Measurements from ENCODE around the gene ANKRD31. TPM values are rescaled to one million over a fixed set of nuclear protein-coding genes. Genes with fewer than 3 reads are reported as not detected.
A peak's percentile ranks its signal among the peaks of the same experiment; 100 is the strongest.

Gene ANKRD31, protein sequence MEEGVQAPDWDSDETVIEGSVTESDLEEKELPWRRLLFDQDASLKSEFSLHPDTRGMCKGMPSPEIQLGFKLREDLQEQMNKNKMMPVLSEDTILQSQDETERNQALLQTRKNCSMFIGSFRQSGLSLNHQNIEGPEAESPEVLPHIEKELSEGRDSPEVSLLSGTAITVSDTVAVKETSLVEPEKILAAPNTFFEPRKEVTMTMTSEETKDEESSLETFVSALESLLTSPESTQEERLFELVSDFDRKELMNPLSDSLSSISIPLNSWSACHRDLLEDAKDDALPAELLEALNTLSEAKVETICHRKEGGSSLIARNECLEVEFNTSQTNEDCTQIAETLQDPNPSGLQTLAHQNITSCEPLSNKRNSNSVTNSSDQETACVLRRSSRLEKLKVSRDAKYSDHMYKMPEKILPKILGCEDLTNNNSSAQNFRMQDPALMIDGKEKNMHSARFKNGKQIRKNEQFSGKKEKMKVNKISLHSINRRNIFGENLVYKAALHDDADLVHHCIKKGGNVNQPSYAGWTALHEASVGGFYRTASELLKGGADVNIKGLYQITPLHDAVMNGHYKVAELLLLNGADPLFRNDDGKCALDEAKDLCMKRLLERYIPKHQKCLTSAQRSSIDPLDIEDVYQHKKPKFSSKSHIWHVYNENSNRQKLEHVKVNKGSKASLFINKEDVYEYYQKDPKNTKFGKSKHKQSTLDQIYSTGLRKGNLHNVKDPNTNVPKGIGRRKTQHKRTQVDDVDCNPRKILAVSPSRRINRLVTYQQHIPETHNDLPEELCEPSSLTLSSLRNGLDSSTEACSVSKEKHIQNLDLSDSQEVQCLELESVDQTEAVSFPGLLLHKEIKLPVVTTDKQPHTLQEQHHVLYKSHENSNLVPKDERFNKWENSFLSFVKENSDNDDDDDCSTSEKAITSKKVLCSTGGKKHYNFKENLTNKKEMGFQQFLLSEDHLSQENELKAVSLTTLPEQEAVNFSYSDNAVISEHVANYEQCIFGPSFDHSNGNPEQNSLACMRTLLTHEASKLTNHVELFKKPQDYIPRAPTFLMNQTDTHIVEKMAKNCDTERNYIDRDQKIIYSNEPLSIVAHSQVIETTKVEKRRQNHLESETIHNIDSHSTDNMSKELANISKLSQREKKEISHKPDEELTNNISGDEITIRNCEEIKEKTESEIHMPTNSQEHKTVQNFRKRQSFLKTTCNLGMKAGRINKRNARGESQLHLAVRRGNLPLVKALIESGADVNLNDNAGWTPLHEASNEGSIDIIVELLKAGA (N-terminal part only)
- polyA plus RNA-seq (2013, experiment 1 of 4): 0.28 TPM
- 0.25 TPM for polyA plus RNA-seq (2013, experiment 2 of 4)
- polyA plus RNA-seq (2013, experiment 3 of 4): 0.32 TPM
- 0.16 TPM for polyA plus RNA-seq (2013, experiment 4 of 4)

DNA sequence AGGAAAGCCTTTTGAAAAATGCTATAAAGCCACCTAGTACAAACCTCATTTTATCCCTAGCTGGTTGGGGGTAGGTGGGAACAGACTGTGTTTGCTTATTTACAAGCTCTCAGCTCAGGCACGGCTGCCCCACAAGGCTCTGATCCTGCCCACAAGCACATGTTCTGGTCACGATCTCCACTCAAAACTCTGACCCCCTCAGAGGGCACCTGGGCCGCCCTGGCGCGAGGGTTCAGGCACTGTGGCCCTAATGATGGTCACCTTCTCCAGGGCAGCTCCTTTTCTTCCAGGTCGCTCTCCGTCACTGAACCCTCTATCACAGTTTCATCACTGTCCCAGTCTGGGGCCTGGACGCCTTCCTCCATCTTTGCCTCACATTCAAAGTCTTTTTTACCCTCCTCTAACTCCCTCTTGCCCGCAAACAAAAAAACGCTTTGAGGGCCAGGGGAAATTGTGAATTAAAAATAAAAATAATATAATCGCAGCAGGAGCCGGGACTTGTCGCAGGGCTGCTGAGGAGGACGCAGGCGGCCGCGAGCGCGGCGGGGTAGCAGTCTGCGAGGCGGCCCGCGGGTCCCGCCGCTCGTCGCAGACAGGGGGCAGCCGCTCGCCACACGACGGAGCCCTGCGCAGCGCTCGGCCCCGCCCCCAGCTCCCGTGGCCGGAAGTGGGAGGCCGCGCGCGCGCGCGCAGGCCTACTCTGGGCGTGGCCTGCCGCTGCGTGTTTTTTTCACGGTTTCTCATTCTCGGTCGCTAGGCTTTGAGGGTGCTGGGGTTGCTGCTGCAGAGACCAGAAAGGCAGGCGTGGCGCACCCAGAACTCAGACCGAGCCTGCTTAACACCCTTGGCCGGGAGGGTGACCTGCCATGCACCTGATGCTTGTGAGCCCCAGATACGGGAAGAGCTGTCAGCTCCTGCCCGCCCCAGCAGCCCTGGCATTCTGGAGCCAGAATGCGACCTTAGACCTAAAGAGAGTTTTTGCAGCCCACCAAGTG is at the start of gene ANKRD31:
Gene ANKRD31 (minus strand): TSS at position 557 of the 995 bp plus-strand sequence. CDS start 192 bp downstream, at position 365.
- Histone ChIP-seq H3K36me3 (ENCODE audit: control insufficient read depth, insufficient read depth, low read length) (no peaks in the 10 kb centered on the region), H3K4me1 (ENCODE audit: control insufficient read depth, insufficient read depth, low read length) (no peaks in the 10 kb centered on the region), H3K27ac (ENCODE audit: insufficient read depth, low read depth, low read length, poor library complexity, severe bottlenecking) (no peak within 1 kb of the TSS), H3K9me3 (ENCODE audit: control insufficient read depth, low read length) (no peaks in the 10 kb centered on the region), H3K4me3 (ENCODE audit: insufficient read depth, low read depth, low read length) (peak within 1 kb of the TSS; percentile 54), H3K27me3 (ENCODE audit: control insufficient read depth, insufficient read depth, low read length, poor library complexity, severe bottlenecking) (no peaks in the 10 kb centered on the region)
- WGBS, 2 experiments: 12 to 14% methylated on average over 56 to 57 of the region's 58 CpGs

DNA sequence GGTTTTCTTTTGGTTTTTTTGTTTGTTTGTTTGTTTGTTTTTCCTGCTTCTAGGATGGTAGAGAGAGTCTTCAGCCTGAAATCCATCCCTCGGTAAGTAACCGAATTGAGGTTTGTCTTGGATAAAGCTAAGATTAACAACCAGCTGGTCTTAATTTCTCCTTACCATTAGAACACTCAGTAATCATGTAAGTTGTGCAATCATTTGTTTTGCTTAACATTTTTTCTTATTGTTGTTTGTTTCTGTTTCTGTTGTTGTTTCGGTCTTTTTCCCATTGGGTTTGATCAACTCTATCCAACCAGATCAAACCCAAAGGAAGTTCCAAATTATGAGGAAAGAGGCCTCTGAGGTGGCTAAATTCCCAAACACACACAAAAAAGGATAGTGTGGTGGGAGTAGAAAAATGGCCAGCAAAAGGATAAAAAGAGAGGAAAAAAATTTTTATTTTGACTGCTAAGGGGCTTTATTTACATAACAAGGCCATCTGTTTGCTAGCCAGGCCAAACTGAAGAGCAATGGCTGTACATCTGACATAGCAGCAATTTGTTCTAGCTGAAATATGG is 49.6 kb upstream of the ANKRD31 start:
- Histone ChIP-seq H3K4me1 (ENCODE audit: control insufficient read depth, insufficient read depth, low read length) (no peaks in the 10 kb centered on the region), H3K27ac (ENCODE audit: insufficient read depth, low read depth, low read length, poor library complexity, severe bottlenecking) (no peak overlapping the region), H3K9me3 (ENCODE audit: control insufficient read depth, low read length) (no peaks in the 10 kb centered on the region), H3K36me3 (ENCODE audit: control insufficient read depth, insufficient read depth, low read length) (no peaks in the 10 kb centered on the region), H3K27me3 (ENCODE audit: control insufficient read depth, insufficient read depth, low read length, poor library complexity, severe bottlenecking) (no peaks in the 10 kb centered on the region), H3K4me3 (ENCODE audit: insufficient read depth, low read depth, low read length) (no peak overlapping the region)
- WGBS, 2 experiments: 97% methylated on average over 2 of the region's 3 CpGs; no CpG with 5 or more reads in 1 of the 2 experiments

DNA sequence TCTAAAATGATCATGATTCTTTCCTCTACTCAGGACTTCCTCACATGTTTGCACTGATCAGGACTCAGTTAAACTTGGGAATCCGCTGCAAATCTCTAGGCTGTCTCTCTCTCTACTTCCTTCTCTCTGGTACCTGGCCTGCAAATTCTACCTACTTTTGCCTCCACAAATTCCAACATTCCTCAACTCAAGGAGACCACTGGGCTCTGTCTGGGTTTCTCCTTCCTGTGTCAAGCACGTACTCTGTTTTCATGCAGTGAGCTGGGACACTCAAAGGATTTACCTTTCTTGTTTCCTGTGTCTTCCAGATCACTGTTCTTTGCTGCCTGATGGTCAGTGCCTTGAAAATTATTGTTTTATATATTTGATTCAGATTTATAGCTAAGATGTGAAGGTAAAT is 45.9 kb upstream of the ANKRD31 start:
- Histone ChIP-seq H3K27me3 (ENCODE audit: control insufficient read depth, insufficient read depth, low read length, poor library complexity, severe bottlenecking) (no peaks in the 10 kb centered on the region), H3K9me3 (ENCODE audit: control insufficient read depth, low read length) (no peaks in the 10 kb centered on the region), H3K4me3 (ENCODE audit: insufficient read depth, low read depth, low read length) (no peak overlapping the region), H3K27ac (ENCODE audit: insufficient read depth, low read depth, low read length, poor library complexity, severe bottlenecking) (no peak overlapping the region), H3K36me3 (ENCODE audit: control insufficient read depth, insufficient read depth, low read length) (no peaks in the 10 kb centered on the region), H3K4me1 (ENCODE audit: control insufficient read depth, insufficient read depth, low read length) (no peaks in the 10 kb centered on the region)
- WGBS, 2 experiments: 87 to 93% methylated on average over 2 of the region's 2 CpGs

DNA sequence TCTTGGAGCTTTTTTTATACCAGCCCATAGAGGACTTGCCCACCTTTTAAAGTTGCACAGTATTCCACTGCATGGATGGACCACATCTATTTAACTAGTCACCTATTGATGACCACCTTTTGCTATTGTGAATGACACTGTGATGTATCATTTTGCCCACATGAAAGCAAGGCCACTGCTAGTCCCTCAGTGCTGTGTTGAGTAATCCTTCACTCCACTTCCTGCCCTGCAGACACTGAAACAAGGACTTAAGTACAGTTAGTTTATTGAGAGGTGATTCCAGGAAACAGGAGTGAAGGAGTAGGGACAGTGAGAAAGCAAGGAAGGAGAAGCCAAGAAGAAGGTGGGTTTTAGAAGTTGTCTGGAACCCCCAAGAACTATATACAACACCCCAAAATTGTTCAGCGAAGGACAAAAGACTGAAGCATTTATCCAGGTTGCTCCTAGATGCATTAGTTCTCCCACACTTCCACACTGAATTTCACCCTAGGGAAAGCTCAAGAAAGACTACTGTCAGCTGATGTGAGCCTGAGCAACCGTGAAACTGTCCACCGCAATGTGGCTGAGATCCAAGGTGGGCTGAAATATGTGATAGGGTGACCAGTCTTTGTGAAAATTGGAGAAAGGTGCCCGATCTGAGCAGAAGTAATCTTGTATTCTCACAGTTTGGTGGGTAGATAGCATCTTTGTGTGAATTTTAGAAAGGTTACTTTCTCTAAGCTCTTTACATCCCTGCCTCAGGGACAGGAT is 45.2 kb upstream of the ANKRD31 start:
- H3K36me3 ChIP-seq (ENCODE audit: control insufficient read depth, insufficient read depth, low read length): no peaks in the 10 kb centered on the region
- no peaks in the 10 kb centered on the region for H3K27me3 ChIP-seq (ENCODE audit: control insufficient read depth, insufficient read depth, low read length, poor library complexity, severe bottlenecking)
- no peak overlapping the region for H3K4me3 ChIP-seq (ENCODE audit: insufficient read depth, low read depth, low read length)
- H3K27ac ChIP-seq (ENCODE audit: insufficient read depth, low read depth, low read length, poor library complexity, severe bottlenecking): no peak overlapping the region
- H3K9me3 ChIP-seq (ENCODE audit: control insufficient read depth, low read length): no peaks in the 10 kb centered on the region
- H3K4me1 ChIP-seq (ENCODE audit: control insufficient read depth, insufficient read depth, low read length): no peaks in the 10 kb centered on the region
- WGBS, 2 experiments: 93 to 95% methylated on average over 4 of the region's 4 CpGs

DNA sequence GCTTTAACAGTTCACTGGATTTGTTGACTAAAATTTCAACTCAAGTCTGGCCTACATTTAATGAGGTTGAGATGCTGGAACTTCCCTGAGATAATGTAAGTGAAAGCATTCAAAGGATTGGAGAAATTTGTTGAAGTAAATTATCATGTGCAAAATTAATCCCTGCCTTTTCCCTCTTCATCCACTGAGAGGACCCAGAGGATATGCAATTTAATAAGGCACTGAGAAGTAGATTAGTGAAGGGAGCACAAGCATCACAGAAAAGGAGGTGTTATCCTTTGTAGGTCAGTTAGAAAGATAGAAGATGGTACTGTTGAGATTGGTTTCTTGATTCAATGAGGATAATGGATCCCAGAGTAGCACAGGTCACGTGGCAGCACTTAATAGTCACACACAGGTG is 42.6 kb upstream of the ANKRD31 start:
- Histone ChIP-seq H3K36me3 (ENCODE audit: control insufficient read depth, insufficient read depth, low read length) (no peaks in the 10 kb centered on the region), H3K4me1 (ENCODE audit: control insufficient read depth, insufficient read depth, low read length) (peaks cover 5% of the 10 kb centered on the region), H3K27ac (ENCODE audit: insufficient read depth, low read depth, low read length, poor library complexity, severe bottlenecking) (no peak overlapping the region), H3K27me3 (ENCODE audit: control insufficient read depth, insufficient read depth, low read length, poor library complexity, severe bottlenecking) (no peaks in the 10 kb centered on the region), H3K4me3 (ENCODE audit: insufficient read depth, low read depth, low read length) (no peak overlapping the region), H3K9me3 (ENCODE audit: control insufficient read depth, low read length) (no peaks in the 10 kb centered on the region)
- WGBS, 2 experiments: 91 to 100% methylated on average over 1 of the region's 1 CpG

DNA sequence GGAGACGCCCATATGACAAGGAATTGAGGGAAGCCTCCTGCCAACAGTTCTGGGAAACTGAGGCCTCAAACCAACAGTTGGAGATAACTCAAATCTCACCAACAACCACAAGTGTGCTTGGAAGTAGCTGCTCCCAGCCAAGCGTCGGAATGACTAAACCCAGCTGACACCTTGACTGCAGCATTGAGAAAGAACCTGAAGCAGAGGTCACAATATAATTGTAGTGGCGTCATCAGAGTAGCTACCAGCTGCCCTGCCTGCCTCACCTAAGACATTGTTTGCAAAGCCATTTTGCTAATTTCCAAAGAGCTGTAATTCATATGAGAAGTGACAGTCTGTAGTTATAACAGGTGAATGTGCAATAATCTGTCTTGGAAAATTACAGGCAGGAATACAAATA is 40.8 kb upstream of the ANKRD31 start:
- H3K36me3 ChIP-seq (ENCODE audit: control insufficient read depth, insufficient read depth, low read length): no peaks in the 10 kb centered on the region
- no peak overlapping the region for H3K4me3 ChIP-seq (ENCODE audit: insufficient read depth, low read depth, low read length)
- no peak overlapping the region for H3K27ac ChIP-seq (ENCODE audit: insufficient read depth, low read depth, low read length, poor library complexity, severe bottlenecking)
- H3K4me1 ChIP-seq (ENCODE audit: control insufficient read depth, insufficient read depth, low read length): peaks cover 5% of the 10 kb centered on the region
- H3K27me3 ChIP-seq (ENCODE audit: control insufficient read depth, insufficient read depth, low read length, poor library complexity, severe bottlenecking): no peaks in the 10 kb centered on the region
- 89 to 92% methylated on average over 4 of the region's 4 CpGs for WGBS, 2 experiments
- H3K9me3 ChIP-seq (ENCODE audit: control insufficient read depth, low read length): no peaks in the 10 kb centered on the region

DNA sequence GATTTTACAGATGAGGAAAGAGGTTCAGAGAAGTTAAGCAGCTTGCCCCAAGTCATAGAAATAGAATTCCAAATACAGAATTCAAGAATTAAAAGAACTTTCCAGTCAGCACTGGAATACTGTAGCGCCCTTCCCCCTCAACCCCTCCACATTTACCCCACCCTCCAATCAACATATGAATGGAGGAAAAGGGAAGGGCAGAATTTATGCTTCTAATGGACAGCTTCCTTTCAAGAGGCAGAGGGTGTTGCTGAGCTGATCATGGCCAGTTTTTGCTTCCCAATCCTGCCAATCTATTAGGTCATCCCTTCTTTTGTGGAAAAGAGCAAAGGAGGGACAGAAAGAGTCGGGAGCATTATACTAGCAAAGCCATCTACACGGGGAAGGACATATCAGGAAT is 39.1 kb upstream of the ANKRD31 start:
- H3K9me3 ChIP-seq (ENCODE audit: control insufficient read depth, low read length): no peaks in the 10 kb centered on the region
- H3K27ac ChIP-seq (ENCODE audit: insufficient read depth, low read depth, low read length, poor library complexity, severe bottlenecking): no peak overlapping the region
- no peaks in the 10 kb centered on the region for H3K36me3 ChIP-seq (ENCODE audit: control insufficient read depth, insufficient read depth, low read length)
- H3K4me1 ChIP-seq (ENCODE audit: control insufficient read depth, insufficient read depth, low read length): peaks cover 5% of the 10 kb centered on the region
- no peaks in the 10 kb centered on the region for H3K27me3 ChIP-seq (ENCODE audit: control insufficient read depth, insufficient read depth, low read length, poor library complexity, severe bottlenecking)
- no peak overlapping the region for H3K4me3 ChIP-seq (ENCODE audit: insufficient read depth, low read depth, low read length)
- WGBS, 2 experiments: 21% methylated on average over 2 of the region's 3 CpGs; no CpG with 5 or more reads in 1 of the 2 experiments

DNA sequence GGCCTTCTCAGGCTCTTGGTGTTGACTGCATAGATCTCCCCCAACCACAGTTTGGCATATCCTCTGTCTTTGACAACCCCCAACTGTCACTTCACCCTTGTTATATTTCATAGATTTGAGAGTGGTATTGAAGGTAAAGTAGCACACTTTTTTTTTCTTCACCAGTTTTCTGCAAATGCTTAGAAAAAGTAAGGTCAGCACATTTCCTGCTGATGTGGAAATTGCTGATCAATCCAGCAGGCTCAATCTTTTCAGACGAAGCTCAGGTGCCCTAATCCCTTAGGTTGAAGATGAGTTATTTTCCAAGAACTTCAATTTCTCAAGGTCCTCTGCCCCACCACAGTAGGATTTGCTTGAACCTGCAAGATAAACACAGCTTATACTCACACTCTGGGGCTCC is 38.5 kb upstream of the ANKRD31 start:
- H3K27me3 ChIP-seq (ENCODE audit: control insufficient read depth, insufficient read depth, low read length, poor library complexity, severe bottlenecking): no peaks in the 10 kb centered on the region
- no peaks in the 10 kb centered on the region for H3K36me3 ChIP-seq (ENCODE audit: control insufficient read depth, insufficient read depth, low read length)
- no peak overlapping the region for H3K4me3 ChIP-seq (ENCODE audit: insufficient read depth, low read depth, low read length)
- H3K4me1 ChIP-seq (ENCODE audit: control insufficient read depth, insufficient read depth, low read length): peaks cover 5% of the 10 kb centered on the region
- no peaks in the 10 kb centered on the region for H3K9me3 ChIP-seq (ENCODE audit: control insufficient read depth, low read length)
- H3K27ac ChIP-seq (ENCODE audit: insufficient read depth, low read depth, low read length, poor library complexity, severe bottlenecking): no peak overlapping the region
- WGBS, 2 experiments: 84 to 85% methylated on average over 1 of the region's 1 CpG

All from ectodermal cell (in vitro differentiated cells).